Measurements from ENCODE around the gene TRPC4AP. TPM values are rescaled to one million over a fixed set of nuclear protein-coding genes. Genes with fewer than 3 reads are reported as not detected.

The TRPC4AP gene
- total RNA-seq, 1 experiment from 2014 or later: 48.6 TPM

DNA sequence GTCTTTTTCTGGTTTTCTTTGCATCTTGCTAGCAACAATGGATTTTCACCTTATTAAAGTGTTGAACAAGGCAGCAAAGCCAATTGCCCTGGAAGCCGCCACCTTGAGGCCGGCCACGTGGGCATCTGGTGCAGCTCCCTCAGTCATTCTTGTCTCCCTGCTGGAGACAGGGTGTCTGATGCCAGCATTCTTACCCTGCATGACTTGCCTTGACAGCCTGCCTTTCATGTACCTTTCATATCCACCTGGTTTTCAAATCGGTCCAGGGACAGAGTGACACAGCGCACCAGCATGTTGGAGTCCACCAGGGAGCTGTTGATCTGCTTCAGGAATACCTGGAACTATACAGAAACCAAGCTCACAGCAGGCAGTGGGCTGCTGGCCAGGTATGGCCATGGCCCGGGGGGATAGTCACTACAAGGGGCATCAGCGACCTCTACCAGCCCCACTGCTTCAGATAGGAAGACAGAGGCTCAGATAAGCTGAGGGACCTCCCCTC lies 87.1 kb downstream of the TRPC4AP start (continued):
- TF ChIP-seq, protein P1, sequence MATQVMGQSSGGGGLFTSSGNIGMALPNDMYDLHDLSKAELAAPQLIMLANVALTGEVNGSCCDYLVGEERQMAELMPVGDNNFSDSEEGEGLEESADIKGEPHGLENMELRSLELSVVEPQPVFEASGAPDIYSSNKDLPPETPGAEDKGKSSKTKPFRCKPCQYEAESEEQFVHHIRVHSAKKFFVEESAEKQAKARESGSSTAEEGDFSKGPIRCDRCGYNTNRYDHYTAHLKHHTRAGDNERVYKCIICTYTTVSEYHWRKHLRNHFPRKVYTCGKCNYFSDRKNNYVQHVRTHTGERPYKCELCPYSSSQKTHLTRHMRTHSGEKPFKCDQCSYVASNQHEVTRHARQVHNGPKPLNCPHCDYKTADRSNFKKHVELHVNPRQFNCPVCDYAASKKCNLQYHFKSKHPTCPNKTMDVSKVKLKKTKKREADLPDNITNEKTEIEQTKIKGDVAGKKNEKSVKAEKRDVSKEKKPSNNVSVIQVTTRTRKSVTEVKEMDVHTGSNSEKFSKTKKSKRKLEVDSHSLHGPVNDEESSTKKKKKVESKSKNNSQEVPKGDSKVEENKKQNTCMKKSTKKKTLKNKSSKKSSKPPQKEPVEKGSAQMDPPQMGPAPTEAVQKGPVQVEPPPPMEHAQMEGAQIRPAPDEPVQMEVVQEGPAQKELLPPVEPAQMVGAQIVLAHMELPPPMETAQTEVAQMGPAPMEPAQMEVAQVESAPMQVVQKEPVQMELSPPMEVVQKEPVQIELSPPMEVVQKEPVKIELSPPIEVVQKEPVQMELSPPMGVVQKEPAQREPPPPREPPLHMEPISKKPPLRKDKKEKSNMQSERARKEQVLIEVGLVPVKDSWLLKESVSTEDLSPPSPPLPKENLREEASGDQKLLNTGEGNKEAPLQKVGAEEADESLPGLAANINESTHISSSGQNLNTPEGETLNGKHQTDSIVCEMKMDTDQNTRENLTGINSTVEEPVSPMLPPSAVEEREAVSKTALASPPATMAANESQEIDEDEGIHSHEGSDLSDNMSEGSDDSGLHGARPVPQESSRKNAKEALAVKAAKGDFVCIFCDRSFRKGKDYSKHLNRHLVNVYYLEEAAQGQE (IDR thresholded peaks at IDR 0.05; ENCODE audit: low read depth): no peak
- no peak for TF ChIP-seq SP1 (IDR thresholded peaks at IDR 0.05; ENCODE audit: low read depth)
- TF ChIP-seq YY1 (IDR thresholded peaks at IDR 0.05; ENCODE audit: extremely low read depth, insufficient replicate concordance, low read depth, low read length): no peak
- TF ChIP-seq EGR1 (IDR thresholded peaks at IDR 0.05; ENCODE audit: low read depth): no peak
- no peak for TF ChIP-seq ZNF274 (IDR thresholded peaks at IDR 0.05; ENCODE audit: low read depth, low read length)

DNA sequence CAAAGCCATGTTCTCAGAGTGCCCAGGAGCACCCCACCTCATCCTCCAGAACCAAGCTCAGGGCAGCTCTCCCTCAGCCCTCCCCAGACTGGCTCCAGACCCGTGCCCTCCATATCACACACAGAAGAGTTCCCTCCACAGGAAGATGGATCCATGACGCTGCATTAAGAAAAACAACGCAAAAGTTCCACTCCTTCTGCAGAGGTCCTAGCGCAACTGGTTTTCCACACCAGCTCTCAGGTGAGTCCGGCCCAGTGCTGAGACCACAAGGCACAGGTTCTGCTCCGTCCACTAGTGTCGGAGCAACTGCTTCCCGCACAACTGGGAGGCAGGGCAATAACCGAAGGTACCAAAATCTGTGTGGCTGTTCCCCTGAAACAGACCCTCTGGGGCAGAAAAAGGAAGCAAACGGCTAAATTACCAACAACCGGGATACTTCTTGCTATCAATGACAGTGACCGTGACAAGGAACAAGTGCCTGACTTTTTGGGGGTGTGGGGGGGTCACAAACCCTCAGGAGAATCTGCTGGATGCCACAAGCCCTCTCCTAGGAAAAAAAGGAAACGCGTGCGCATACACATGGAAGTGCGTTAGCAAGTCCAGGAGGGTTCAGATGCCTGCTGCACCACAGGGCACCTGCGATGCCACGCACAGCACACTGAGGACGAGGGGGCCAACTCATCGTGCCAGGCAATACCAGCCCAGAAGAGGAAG lies 87.7 kb downstream of the TRPC4AP start:
- H3K4me3 ChIP-seq (replicated peaks in 1 of 2; ENCODE audit: low read depth in 1 of 2, low read length in 2 of 2): no peak overlapping the region
- no peak for DNase-seq (ENCODE audit: low read depth, low spot score)
- no peak overlapping the region for H3K4me2 ChIP-seq (ENCODE audit: low read length)
- H3K79me2 ChIP-seq (ENCODE audit: insufficient read depth, low read length): no peaks in the 10 kb centered on the region
- no peak overlapping the region for H3K9ac ChIP-seq (ENCODE audit: low read length)
- no peaks in the 10 kb centered on the region for H3K9me3 ChIP-seq (ENCODE audit: control insufficient read depth in 1 of 2, insufficient read depth in 1 of 2, low read depth in 1 of 2, low read length in 2 of 2)
- no peaks in the 10 kb centered on the region for H3K27me3 ChIP-seq (ENCODE audit: insufficient read depth, low read length)
- no peaks in the 10 kb centered on the region for H3K4me1 ChIP-seq (ENCODE audit: control insufficient read depth in 1 of 2, insufficient read depth in 2 of 2, low read length in 2 of 2)
- no peak overlapping the region for H2AFZ ChIP-seq (ENCODE audit: low read depth, low read length, poor library complexity, severe bottlenecking)
- TF ChIP-seq EGR1 (IDR thresholded peaks at IDR 0.05; ENCODE audit: low read depth) (no peak), FOSL1 (IDR thresholded peaks at IDR 0.05; ENCODE audit: low read depth) (no peak)
- ChIA-PET CTCF (no interaction called here), RAD21 (ENCODE audit: low non-redundant PET in 1 of 2, low total read pairs in 2 of 2, uncharacterized antibody in 2 of 2, unreplicated experiment in 2 of 2) (no interaction called here), POLR2A (no interaction called here)
- peaks cover 25 to 37% of the 10 kb centered on the region in 2 experiments for H3K36me3 ChIP-seq (ENCODE audit: control insufficient read depth in 1 of 2, insufficient read depth in 2 of 2, low read length in 2 of 2)
- no TSS peak for BruUV-seq (replicated peaks)
- H4K20me1 ChIP-seq (ENCODE audit: insufficient read depth): no peaks in the 10 kb centered on the region
- intact Hi-C loops (cut with micrococcal nuclease): no loop called here
- H3K9me2 ChIP-seq (ENCODE audit: insufficient read depth): no peaks in the 10 kb centered on the region
- no peak for ATAC-seq
- H3K27ac ChIP-seq (ENCODE audit: low read depth, low read length): no peak overlapping the region
